Neural crest cell (in vitro differentiated cells): ENCODE data around the gene PPTC7. TPM values are rescaled to one million over a fixed set of nuclear protein-coding genes. Genes with fewer than 3 reads are reported as not detected.

Experiments
- DNase-seq: peaks from one replicate; pipeline ENCODE4 v3.0.0; 2021; ENCODE audit warnings: low read depth, mixed read lengths, low spot score
- H3K27ac Mint-ChIP-seq: one replicate; pipeline ENCODE4 v1.8.0; 2021; ENCODE audit warnings: mild to moderate bottlenecking, mixed read lengths; ENCODE audit not compliant: unreplicated experiment
- H3K27me3 Mint-ChIP-seq: 2 replicates; pipeline ENCODE4 v1.8.0; 2021; ENCODE audit warnings: low read depth, mild to moderate bottlenecking, mixed read lengths
- H3K36me3 Mint-ChIP-seq: 2 replicates; pipeline ENCODE4 v1.8.0; 2021; ENCODE audit warnings: low read depth, mild to moderate bottlenecking, mixed read lengths
- H3K4me1 Mint-ChIP-seq: 2 replicates; pipeline ENCODE4 v1.8.0; 2021; ENCODE audit warnings: mixed read lengths
- H3K4me3 Mint-ChIP-seq: one replicate; pipeline ENCODE4 v1.8.0; 2021; ENCODE audit warnings: mild to moderate bottlenecking, mixed read lengths
- H3K9me3 Mint-ChIP-seq: 2 replicates; pipeline ENCODE4 v1.8.0; 2021; ENCODE audit warnings: mixed read lengths
- total RNA-seq: library from RNA; stranded (reverse); gene quantifications from 2 replicates; pipeline ENCODE4 v1.2.1, GENCODE V29; 2021
- TF ChIP-seq, protein P1 (sequence below): fragments of 200-600 bp; sonication (generic); conservative IDR thresholded peaks from 2 replicates; pipeline ENCODE4 v1.5.0; 2021; ENCODE audit warnings: antibody characterized with exemption, mild to moderate bottlenecking

Gene PPTC7
- total RNA-seq, 1 donor from 2014 or later, result 13.4 TPM

DNA sequence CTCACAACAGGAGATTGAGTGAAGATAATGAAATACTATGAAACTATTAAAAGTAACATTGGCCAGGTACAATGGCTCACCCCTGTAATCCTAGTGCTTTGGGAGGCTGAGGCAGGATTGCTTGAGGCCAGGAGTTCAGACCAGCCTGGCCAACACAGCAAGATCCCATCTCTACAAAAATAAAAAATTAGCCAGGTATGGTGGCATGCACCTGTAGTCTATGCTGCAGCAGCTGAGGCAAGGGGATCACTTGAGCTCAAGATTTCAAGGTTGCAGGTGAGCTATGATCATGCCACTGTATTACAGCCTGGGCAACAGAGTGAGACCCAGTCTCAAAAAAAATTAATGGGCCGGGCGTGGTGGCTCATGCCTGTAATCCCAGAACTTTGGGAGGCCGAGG is 66.1 kb downstream of the PPTC7 start:
- Mint-ChIP-seq H3K4me1 (no peaks in the 10 kb centered on the region), H3K27me3 (peaks cover 29% of the 10 kb centered on the region), H3K4me3 (no peak overlapping the region), H3K27ac (no peak overlapping the region), H3K36me3 (no peaks in the 10 kb centered on the region), H3K9me3 (no peaks in the 10 kb centered on the region)
- TF ChIP-seq, protein P1, sequence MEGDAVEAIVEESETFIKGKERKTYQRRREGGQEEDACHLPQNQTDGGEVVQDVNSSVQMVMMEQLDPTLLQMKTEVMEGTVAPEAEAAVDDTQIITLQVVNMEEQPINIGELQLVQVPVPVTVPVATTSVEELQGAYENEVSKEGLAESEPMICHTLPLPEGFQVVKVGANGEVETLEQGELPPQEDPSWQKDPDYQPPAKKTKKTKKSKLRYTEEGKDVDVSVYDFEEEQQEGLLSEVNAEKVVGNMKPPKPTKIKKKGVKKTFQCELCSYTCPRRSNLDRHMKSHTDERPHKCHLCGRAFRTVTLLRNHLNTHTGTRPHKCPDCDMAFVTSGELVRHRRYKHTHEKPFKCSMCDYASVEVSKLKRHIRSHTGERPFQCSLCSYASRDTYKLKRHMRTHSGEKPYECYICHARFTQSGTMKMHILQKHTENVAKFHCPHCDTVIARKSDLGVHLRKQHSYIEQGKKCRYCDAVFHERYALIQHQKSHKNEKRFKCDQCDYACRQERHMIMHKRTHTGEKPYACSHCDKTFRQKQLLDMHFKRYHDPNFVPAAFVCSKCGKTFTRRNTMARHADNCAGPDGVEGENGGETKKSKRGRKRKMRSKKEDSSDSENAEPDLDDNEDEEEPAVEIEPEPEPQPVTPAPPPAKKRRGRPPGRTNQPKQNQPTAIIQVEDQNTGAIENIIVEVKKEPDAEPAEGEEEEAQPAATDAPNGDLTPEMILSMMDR, result no peak
- DNase-seq, result no peak

- Mint-ChIP-seq H3K4me1 (no peaks in the 10 kb centered on the region), H3K9me3 (no peaks in the 10 kb centered on the region), H3K4me3 (no peak overlapping the region), H3K36me3 (no peaks in the 10 kb centered on the region), H3K27me3 (peaks cover 41% of the 10 kb centered on the region), H3K27ac (no peak overlapping the region)
- DNase-seq, result no peak
- TF ChIP-seq, protein P1, result no peak
Measured at GRCh38 chr12:110514363-110514762, 68.8 kb downstream of the PPTC7 start.

DNA sequence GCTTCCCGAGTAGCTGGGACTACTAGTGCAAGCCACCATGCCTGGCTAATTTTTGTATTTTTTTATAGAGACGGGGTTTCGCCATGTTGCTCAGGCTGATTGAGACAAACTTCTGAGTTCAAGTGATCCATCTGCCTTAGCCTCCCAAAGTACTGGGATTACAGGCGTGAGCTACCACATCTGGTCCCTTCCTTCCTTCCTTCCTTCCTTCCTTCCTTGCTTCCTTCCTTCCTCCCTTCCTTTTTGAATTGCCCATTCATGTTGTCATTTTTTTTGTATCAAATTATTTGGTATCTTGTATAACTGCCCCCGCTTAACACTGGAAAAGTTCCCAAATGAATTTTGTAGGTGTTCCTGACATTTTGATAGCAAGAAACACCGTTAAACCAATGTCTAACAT is 69.3 kb downstream of the PPTC7 start:
- Mint-ChIP-seq H3K36me3 (no peaks in the 10 kb centered on the region), H3K9me3 (no peaks in the 10 kb centered on the region), H3K27ac (no peak overlapping the region), H3K27me3 (peaks cover 41% of the 10 kb centered on the region), H3K4me3 (no peak overlapping the region), H3K4me1 (no peaks in the 10 kb centered on the region)
- DNase-seq, result no peak
- TF ChIP-seq, protein P1, result no peak

DNA sequence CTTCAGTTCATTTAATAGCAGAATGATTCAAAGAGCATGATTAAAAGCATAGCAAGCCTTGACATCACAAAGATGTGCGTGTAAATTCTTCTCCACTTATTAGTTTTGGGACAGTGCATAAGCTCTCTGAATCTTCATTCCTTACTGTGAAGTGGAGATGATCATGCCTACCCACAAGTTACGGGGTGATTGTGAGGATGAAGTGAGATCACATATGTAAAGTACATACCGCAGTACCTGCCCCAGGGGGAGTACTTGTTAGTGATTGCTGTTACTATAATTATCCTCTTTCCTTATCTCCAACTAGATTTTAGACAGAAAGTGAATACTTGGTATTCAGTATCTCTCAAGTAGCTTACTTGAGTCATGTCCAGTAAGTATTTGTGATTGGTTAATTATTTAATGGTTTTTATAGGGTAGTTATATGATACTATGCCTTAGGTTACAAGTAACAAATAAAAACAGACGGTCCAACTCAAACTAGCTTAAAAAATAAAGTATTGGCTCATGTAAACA is 75.0 kb downstream of the PPTC7 start:
- Mint-ChIP-seq H3K4me1 (no peaks in the 10 kb centered on the region), H3K9me3 (peaks cover 4% of the 10 kb centered on the region), H3K4me3 (no peak overlapping the region), H3K27ac (no peak overlapping the region), H3K36me3 (no peaks in the 10 kb centered on the region), H3K27me3 (peaks cover 20% of the 10 kb centered on the region)
- DNase-seq, result no peak
- TF ChIP-seq, protein P1, result no peak

GRCh38 chr12:110505332-110505731 is 77.8 kb downstream of the PPTC7 start:
- Mint-ChIP-seq H3K4me3 (no peak overlapping the region), H3K27me3 (peaks cover 4% of the 10 kb centered on the region), H3K9me3 (peaks cover 13% of the 10 kb centered on the region), H3K36me3 (peaks cover 7% of the 10 kb centered on the region), H3K4me1 (peaks cover 19% of the 10 kb centered on the region), H3K27ac (no peak overlapping the region)
- TF ChIP-seq, protein P1, result no peak
- no peak for DNase-seq
